Activated T-helper 9 cell treated with anti-CD3 and anti-CD28 coated beads, Interleukin-2, amount 50 U/mL, for 16 hours (primary cell): ENCODE results near the gene MAPKAPK2.
A peak's percentile ranks its signal among the peaks of the same experiment; 100 is the strongest.

ENCODE experiments used
- DNase-seq: peaks from one replicate; pipeline ENCODE4 v3.0.0-alpha.2; 2020; ENCODE audit warnings: low read depth

The MAPKAPK2 gene

DNA sequence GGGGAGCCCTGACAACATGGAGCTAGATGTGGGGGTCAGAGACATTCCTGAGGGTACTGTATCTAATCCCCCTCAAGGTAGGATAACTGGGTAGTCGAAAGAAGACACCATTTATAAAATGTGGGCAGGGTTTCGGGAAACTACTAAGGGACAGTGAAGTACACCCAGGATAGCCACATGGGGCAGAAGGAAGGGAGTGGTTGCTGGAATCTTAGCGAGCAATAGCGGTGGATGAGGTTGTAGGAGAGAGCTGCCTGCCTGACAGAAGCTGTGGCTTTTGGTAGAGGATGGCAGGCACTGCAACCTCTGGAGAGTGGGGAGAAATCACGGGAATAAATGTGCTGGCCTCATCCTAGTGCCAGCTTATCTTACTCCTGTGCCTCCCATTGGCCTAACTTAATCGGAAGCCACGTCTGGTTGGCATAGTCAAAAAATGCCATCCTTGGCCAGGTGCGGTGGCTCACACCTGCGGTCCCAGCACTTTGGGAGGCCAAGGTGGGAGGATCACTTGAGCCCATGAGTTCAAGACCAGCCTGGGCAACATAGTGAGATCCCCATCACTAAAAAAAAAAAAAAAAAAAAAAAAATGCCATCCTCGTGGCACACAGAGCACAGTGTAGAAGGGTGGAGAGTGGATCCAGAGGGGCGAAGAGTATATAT, 23.4 kb upstream of the MAPKAPK2 start:
- no peak for DNase-seq

DNA sequence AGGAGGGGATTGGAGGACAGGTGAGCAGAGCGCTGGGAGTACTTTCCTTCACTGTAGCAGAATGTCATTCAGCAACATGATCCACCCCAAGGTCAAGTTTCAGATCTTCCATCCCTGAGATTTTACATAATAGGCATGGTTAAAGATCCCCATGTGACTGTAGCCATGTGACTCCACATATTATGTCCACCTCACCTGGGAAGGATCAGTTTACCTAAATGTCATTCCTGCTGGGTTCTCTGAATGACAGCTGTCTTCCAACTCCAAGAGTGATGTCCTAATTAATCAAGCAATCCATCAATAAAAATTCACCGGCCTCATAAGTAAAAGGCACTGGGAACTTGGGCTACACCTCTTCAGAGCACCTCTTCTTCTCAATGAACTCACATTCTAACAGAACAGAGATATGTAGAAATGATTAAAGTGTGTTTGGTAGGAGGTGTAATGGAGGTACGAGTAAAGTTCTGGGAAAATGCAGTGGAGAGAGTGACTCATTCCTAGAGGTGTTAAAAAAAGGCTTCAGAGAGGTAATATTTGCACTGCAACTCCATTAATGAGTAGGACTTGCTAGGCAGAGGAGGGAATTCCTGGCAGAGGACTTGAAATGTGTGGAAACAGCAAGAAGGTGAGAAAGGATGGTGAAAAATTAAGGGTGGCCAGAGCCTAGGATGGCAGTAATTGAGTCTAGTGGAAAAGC, 22.2 kb upstream of the MAPKAPK2 start:
- DNase-seq, result no peak

DNA sequence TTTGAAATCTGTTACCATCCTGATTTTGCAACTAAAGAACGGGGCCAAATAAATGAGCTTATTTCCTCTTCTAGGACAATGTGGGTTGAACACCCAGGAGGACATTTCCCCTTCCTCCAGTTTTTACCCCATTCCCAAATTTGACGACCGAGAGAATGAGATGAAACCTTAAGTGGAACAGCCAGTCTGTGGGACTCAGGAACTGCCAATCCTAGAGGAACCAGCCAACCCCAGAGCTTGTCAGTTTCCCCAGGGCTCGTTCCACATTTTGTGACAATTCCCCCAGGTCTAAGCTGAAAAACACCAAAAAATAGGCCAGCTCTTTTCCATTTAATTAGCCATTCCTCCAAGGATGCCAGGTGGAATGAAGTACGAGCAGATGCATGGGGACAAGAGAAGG, 21.3 kb upstream of the MAPKAPK2 start:
- DNase-seq, result no peak

DNA sequence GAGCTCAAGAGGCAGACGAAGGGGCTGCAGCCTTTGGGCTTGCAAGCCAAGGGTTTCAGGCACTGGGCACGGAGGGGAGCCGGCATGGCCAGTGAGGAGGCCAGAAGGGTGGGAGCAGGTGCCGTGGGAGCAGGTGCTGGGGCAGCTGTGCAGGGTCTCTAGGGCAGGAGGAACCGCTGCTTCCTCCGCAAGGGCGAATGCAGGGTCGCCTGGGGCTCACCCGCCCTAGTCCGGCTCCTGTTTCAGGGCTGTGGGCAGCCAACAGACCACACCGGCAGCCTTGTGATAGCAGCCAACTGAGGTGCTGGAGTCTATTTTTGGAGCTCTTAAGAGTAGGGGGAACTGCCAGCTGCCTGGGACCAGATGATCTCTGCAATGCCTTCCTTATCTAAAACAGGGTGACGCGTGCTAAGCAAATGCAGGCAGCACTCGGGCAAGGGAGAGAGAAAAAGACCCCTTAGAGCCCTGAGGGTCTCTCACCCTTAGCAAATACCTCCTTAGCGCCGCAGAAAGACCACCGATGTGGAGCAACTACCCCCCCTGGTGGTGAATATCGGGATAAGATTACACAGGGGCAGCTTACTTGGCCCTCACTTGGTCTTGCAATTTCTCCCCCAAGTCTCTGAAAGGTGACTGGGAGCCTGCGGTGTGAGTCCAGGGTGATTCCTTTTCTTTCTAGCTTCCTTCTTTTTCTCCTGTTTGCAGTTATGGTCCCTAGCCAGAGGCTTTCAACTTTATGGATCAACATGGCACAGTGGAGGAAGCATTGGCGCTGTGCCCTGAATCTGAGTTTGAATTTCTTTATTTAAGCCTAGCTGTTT, 20.7 kb upstream of the MAPKAPK2 start:
- DNase-seq, result peak; percentile 46

DNA sequence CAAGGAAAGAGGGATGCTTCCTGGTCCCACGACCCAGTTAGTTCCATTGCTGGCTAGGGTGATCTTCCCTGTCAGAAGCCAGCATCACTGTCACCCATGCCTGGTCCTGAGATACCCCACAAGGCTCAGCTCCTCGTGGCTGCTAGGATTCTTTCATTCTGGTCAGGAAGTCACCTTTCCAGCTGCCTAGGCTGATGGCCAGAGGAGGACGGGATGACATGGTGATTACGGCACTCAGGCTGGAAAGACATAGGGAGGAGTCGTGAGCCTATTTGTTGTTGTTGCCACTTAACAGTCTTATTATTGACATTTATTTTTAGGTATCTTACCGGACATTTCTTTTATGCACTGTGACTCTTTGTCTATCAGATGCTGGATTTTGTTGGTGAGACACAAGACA, 20.0 kb upstream of the MAPKAPK2 start:
- no peak for DNase-seq

DNA sequence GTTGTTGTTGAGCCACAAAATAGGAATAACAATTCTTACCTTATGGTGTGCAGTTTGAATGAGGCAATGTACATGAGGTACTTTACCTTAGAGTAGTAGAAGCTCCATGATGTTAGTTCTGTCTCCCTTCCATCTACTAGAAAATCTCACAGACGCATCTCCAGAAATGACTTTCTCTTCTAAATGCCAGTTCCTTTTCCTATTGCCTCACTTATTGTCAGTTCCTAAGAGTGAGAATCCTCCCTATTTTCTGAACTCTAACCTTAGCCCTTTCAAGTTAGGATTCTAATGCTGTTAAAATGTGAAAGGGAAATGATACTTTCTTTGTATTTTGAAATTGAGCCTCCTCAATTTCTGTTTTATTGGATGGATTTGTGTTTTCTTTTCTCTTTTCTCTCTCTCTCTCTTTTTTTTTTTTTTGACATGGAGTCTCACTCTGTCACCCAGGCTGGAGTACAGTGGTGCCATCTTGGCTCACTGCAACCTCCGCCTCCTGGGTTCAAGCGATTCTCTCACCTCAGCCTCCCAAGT, 18.6 kb upstream of the MAPKAPK2 start:
- no peak for DNase-seq

DNA sequence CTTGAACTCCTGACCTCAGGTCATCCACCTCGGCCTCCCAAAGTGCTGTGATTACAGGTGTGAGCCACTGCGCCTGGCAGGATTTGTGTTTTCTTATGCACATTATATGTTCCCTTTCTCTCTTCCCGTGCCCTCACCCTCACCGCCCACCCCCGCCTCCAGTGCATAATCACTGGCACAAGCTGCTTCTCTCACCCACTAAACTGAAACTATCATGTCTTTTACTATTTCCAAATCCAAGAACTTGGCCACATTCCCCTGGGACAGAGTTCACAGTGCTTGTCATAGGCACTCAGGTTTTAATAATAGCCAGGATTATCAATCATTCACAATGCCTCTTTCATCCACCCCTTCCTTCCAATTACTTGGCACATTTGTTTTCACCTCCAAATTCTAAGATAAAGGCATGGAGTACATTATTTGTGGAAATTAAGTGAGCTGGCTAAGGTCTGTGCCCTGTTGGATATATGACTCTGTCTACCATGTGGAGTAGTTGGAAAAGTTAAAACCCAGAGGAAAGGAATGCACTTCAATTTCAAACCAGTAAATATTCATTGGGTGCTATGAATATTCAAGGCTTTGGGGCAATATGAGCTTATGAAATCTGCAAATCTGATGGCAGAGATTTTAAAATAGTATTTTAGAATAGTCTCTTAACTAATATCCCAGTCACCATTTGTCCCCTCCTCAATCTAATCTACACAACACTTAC, 17.6 kb upstream of the MAPKAPK2 start:
- no peak for DNase-seq

DNA sequence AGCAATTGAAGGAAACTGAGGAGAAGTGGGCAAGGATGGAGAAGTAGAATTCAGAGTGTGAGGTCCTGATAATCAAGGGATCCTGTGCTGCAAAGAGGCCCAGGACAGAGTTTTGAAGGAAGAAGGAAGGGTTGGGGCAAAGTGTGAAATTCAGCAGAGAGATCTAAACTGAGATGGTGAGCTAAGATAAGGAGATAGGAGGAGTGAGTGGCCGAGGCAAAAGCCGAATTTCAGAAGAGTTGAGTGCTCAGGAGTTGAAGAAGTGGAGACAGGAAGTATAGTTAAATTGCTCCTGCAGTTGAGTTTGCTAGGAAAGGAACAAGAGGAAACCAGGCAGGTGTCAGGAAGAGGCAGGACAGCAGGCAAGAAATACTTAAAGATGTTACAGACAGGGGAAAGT, 16.4 kb upstream of the MAPKAPK2 start:
- no peak for DNase-seq

DNA sequence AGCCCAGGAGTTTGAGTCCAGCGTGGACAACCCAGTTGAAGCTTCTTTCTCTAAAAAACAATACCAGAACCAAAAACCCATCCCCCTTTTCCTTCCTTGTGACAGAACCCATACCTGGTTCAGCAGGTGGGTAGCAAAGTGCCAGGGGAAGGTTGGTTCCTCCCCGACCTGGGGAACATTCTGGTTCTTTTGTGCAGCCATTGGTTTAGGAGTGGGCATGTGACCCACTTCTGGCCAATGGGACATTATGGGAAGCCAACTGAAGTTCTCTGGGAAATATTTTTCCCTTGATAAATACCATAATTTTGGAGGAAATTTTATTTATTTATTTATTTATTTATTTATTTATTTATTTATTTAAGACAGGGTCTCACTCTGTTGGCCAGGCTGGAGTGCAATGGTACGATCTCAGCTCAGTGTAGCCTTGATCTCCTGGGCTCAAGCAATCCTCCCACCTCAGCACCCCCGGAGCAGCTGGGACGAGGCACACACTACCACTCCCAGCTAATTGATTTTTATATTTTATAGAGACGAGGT, 15.8 kb upstream of the MAPKAPK2 start:
- DNase-seq, result no peak

DNA sequence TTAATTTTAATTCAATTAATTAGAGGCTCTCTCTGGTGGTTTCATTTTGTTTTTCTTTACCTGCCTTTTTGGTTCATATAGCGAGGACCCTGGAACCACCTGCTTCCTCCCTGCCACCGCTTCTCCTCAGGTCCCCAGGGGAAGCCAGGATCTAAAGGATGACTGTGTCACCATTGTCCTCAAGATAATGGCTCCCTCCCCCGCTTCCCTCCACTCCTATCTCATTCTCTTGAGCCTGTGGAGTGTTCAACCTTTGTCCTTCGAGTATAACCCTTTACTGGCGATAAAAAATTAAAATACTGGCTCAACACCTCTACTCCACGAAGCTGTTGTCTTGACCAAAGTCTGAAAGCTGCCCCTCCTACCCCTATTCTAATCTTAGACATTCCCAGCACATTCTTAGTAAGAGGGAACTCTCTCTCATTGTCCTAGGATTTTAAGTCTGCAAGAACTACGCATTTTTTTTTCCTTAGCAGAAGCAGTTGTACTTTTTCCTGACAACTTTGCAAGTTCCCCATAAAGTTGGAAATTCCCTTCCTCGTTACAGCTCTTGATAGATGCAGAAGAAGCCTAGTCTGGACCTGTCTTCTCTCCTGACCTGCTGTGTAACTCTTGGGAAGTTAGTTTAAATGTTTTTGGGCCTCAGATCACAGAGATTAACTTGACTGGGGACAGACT, 12.6 kb upstream of the MAPKAPK2 start:
- DNase-seq, result no peak

DNA sequence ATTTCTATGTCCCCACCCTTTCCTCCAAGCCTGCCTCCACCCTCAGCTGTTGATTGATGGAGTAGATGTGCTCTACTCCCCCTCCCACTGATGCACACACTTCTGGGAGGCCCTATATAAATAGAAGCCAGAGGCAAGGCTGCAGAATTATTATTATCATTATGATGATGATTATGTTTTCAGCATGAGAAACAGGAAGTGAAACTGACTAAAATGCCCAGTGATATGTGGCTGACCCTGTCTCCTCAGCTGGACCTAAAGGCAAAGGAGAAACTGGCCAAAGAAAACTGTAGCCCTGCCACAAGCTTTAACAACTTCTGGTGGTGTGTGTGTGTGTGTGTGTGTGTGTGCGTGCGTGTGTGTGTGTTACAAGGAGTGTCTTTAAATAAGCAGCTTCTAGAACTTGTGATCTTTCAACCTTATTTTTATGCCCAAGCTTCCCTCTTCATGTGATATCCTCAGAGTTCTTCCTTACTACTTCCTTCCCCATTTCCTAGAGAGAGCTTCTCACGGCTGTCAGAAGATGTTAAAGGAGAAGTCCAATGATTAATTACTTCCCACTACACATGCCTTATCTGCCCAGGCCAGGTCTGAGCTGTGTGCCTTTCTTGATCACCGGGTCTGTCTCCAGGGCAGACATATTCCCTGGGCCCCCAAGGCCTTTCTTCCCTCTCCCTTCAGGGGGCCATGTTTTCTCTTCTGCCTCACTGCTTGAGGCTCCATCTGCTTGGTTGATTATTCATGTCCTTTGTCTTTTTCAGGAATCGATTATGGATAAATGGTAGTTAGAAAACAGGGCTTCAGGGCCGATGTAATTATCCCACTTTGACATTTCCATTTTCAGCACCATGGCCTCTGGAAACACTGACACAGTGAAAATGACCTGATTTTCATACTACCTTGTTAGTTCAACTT, 11.6 kb upstream of the MAPKAPK2 start:
- DNase-seq, result no peak

DNA sequence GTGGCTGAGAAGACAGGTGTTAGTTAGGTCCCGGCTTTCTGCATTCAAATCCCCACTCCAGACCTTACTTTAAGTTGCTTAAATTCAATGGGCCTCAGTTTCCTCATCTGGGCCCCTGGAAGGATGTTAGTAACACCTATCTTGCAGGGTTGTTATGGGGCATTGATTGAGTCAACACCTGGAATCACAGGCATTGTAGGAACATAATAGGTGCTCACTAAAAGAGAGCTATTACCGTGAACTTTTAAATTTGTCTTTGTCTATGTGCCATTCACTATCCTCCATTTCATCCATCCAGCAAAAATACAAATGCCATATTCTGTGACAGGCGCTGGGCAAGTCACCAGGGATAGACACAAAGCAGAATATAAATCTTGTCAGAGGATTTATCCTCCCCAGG, 10.5 kb upstream of the MAPKAPK2 start:
- DNase-seq, result no peak

DNA sequence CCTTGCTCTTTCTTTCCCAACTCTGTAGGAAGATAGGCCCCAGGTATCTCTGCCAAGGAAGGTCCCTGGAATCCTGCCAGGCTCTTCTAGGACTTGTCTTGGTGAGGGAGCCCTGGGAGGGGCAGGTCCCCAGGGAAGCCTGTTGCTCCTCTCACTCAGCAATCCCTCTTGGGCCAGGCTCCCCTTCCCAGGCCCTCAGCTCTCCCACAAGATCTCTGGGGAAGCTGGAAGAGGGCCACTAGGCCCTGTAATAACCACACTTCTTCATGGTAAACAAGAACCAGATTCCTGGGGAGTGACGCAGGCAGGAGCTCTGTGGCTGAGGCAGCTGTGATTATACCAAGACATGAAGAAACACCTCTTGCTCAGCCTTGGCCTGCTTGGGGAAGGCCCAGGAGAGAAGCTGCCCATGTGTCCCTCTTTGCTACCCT, 9.9 kb upstream of the MAPKAPK2 start:
- DNase-seq, result no peak

DNA sequence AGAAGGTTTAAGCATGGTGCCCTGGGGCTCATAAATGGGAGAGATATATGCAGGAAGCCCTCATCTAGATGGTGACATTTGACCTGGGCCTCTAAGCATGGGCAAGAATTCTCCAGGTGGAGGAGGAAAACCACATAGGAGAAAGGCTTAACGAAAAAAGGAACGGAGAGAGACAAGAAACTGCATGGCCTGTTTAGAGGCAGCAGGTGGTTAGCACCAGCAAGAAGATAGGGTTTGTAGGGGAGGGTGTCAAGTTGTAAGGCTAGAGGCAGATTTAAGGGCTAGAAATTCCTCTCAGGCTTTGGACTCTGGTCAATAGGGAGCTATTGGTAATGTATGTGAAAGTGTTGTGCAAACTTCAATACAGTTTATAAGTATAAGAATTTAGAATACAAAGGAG, 8.2 kb upstream of the MAPKAPK2 start:
- no peak for DNase-seq

DNA sequence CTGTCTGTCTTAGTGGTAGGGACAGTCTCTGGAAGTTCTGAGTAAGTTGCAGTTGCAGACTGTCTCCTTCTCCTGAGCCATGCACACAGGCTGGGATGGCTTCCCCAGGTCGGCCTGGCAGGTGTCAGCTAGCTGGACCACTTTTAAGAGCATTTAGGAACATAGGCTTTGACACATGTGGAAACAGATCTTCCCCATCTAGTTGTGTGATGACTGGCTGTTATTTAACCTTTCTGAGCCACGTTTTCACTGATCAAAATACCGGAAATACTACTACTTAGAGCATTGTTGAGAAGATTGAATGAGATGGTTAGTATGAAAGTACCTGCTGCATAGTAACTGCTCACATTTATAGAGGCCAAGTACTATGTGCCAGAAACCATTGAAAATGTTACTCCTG, 6.2 kb upstream of the MAPKAPK2 start:
- no peak for DNase-seq

DNA sequence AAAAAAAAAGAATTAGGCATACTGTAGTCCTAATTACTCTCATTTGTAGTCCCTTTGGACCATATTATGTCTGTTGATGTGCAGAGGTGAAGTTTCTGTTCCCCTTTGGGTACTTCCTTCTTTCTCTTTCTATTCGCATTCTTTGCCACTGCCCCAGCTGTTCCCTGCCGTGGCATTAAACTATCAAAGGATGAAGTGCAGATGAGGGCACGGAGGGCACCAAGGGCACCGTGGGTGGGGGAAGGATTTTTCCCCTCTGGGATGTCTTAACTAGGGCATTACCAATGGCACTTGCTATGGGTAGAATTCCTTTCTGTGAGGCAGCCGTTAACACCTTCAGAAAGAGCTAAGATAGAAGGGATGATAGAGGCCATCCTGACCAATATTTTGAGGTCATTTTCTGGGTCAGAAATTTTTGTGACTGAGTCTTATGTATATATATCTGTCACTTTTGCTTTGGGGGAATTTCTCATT, 4.9 kb upstream of the MAPKAPK2 start:
- no peak for DNase-seq

DNA sequence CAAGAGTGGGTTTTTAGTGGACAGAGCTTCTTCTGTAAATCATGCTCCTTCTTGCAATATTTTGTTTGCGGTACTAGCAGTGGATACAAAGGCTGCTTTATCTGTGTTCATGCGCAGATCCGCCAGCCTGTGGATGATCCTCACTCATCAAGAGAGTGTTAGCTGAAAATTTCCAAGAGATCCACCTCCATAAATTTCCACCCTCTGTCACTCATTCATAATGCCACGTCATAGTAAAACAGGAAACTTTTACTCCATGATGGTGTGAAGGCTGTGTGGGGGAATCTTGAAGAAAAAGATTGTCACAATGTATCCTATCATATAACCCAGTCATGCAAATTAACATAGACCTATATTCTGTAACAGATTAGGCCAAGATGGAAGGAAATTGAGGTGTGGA, 4.4 kb upstream of the MAPKAPK2 start:
- DNase-seq, result no peak

DNA sequence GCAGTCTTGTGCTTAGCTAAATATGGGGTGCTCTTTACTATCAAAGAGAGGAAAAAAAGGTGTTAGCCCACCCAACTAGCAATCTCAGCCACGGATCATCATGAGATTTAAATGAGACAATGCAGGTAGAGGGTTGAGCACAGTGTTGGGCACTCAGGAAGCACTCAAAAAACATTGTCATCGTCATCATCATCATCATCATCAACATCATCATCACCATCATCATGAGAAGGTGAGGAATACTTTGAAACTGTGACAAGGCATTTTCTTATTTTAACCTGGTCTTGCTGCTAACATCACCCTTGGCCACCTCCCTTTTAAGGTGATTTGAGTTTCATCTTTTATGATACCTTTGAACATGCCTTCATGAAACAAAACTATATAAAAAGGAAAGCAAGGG, 3.3 kb upstream of the MAPKAPK2 start:
- DNase-seq, result no peak

DNA sequence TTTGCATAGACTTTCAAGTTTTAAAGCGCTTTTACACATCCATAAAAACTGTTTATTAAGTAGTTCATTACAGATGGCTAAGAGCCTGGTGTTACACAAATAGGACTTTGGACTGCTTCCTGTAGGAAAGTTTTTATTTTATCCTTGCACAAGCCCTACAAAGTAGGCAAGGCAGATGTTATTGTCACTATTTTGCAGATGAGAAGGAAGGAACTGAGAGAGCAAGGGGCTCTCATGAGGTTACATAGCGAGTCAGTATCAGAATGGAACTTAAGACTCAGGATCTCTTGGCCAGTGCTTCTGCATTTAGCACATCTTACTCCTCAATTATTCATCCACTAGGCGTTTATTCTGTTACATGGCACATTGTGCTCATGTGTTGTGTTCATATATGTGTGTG, 2.6 kb upstream of the MAPKAPK2 start:
- no peak for DNase-seq

DNA sequence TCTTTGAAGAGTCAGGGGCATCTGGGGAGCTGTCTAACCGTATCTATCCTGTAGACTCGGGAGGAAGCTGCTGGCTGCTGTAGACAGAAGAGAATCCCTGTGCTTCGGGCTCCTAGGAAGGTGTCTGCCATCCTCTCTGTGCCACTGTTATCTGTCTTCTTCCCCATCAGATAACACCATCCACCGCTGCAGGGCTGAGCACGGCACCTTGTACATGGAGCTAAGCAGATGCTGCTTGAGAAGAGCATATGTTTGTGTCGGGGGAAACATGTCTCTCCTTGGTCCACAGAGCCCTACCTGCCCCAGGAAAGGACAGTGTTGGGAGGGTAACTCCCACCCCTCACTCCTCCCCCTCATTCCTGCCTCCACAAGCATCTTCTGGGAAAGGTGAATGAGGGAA, 1.4 kb upstream of the MAPKAPK2 start:
- no peak for DNase-seq
